Measurements from ENCODE around the gene ZNF622.

DNA sequence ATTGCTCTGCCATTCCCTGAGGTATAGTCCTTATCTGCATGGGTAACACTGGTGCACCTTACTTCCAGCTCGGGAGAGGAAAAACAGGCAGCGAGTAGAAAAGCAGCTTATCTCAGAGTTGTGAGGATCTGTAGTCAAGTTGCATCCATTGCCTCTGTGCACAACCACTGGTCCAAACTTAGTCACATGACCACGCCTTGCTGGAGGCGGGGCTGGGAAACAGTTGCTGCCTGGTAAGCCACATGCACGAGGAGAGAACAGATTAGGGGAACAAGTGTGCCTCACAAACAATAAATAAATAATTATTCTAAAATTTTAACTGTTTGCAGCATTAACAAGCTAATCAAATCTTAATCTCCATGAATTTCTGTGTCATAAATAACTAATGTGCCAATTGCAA is 18.6 kb downstream of the ZNF622 start:
- TF ChIP-seq, protein P1, sequence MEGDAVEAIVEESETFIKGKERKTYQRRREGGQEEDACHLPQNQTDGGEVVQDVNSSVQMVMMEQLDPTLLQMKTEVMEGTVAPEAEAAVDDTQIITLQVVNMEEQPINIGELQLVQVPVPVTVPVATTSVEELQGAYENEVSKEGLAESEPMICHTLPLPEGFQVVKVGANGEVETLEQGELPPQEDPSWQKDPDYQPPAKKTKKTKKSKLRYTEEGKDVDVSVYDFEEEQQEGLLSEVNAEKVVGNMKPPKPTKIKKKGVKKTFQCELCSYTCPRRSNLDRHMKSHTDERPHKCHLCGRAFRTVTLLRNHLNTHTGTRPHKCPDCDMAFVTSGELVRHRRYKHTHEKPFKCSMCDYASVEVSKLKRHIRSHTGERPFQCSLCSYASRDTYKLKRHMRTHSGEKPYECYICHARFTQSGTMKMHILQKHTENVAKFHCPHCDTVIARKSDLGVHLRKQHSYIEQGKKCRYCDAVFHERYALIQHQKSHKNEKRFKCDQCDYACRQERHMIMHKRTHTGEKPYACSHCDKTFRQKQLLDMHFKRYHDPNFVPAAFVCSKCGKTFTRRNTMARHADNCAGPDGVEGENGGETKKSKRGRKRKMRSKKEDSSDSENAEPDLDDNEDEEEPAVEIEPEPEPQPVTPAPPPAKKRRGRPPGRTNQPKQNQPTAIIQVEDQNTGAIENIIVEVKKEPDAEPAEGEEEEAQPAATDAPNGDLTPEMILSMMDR (optimal IDR thresholded peaks at IDR 0.05 in 1 of 3, IDR thresholded peaks at IDR 0.05 in 1 of 3, conservative IDR thresholded peaks at IDR 0.05 in 1 of 3; ENCODE audit: extremely low read depth in 1 of 3, insufficient read depth in 2 of 3, low read length in 3 of 3), result no peak
- no peak for TF ChIP-seq EZH2 (IDR thresholded peaks at IDR 0.05; ENCODE audit: low read length)

All from keratinocyte (primary cell).